Activated effector memory CD4-positive, alpha-beta T cell treated with Interleukin-2 at 50 U/mL for 16 hours (primary cell): ENCODE results near the gene VAV3.
"Not testable (repeated sequence)": the region's sequence is repeated elsewhere in the genome, so short reads cannot be mapped to it uniquely, and the experiment has no call there.

Experiments used
- DNase-seq: peaks from one replicate; pipeline ENCODE4 v3.0.0-alpha.2; 2020

Gene VAV3

GRCh38 chr1:107673006-107673405 lies 292.0 kb downstream of the VAV3 start:
- no peak for DNase-seq

DNA sequence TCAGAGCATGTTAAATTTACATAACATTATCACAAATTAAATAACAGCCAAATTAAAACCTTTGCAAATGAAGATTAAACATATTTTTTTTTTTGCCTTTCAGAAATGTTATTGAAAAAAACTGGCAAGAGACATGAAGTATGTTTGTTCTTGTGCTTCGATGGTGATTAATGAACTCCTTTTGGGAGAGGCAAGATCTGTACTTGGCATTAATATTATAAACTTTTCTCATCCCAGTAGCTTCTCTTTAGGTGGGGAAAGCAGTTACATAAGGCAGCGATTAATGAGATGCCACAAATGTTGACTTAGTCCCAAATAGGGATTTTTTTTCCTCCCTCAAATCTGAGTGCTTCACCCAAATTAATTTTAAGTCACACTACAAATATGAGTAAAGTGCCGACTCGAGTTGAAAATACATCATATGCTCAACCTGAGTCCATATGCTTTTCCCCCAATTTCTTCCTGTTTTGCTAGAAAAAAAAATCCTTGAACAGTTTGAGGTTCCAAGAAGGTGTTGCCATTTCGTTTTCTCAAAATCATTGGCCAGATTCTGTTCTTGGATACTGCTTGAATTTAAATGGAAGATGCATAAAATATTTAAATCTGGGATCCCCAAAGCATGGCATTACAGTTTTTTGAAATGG lies 294.5 kb downstream of the VAV3 start:
- DNase-seq: no peak

DNA sequence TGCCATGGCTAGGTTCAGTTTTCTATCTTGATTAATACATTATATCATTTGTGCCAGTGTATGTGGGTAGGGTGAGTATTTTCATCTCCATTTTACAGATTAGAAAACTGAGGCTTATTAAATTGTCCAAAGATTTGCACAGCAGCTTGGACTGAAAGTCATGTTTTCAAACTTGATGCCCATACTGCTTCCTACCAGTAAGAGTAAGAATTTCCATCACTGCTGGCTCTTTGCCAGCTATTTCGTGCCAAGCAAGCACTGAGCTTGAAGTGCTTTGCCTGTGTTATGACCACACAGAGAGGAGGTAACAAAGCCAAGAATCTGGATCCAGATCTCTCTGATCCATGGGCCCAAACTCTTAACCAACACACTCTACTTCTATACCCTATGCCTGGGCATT lies 295.0 kb downstream of the VAV3 start:
- no peak for DNase-seq

GRCh38 chr1:107668762-107669161 lies 296.2 kb downstream of the VAV3 start:
- no peak for DNase-seq

DNA sequence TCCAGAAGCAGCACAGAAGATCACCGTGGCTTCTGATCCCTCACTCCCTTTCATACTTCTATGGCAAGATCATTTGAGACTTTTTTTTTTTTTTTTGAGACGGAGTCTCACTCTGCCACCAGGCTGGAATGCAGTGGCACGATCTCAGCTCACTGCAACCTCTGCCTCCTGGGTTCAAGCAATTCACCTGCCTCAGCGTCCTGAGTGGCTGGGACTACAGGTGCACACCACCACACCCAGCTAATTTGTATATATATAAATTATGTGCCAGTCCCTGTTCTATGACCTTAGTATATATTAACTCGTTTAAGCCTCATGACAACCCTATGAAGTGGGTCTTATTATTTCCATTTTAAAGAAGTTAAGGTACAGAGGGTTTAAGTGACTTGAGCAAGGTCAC lies 298.5 kb downstream of the VAV3 start:
- no peak for DNase-seq

DNA sequence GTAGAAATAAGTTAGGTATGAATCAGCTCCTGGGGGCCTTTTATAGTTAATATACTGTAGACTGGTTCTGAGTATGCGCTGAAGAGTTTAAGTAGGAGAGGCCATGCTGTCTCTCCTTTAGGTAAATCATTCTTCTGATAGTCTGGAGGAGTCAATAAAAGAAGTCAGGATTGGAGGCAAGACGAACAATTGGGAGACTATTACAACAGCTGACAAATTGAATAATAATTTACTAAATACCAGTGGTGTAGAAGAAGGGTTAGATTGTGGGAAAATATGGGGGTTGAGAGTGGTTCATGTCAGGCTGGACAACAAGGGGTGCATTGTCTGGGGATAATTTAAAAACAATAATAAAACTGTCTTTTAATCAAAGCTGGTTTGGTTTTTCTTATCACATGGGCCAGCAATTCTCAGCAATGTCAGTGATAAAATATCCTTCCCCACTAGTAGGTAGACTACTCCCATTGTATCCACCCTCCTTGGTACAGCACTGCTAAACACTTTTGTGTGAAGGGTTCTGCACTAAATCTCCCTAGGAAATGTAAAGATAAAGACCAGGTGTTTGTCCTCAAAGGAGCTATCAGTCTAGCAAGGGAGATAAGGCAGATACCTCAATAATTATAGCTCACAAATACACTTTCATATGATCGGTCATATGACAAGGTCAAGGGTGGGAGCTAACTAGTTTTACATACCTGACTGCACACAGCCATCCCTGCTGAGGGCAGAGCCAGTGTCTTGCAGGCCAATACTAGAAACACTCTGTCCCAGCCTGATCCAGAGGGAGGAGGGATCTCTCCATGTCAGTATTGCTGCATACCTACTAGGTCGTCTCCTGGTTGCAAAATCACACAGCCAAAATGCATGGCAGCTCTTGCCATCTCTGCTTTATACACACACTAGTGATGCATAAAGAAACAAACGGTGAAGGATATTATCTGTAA lies 299.7 kb downstream of the VAV3 start:
- DNase-seq: no peak

GRCh38 chr1:107662971-107663370 lies 302.0 kb downstream of the VAV3 start:
- DNase-seq: no peak

DNA sequence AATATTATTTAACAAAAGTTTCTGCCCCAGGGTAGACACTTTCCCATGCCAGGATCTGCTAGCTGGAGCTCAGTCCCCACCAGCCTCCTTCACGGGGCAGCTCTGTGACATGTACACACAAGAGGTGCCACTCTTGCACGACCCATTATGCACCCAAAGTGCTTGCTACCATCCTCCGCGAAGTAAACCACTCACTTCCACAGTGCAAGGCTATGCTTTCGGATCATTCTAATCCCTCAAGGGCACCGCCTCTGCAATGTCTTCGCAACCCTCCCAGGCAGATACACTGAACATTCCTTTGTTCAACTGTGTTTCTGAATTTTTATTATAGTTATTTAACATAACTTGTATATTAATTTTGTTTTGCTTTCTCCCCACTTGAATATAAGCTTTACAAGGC lies 303.8 kb downstream of the VAV3 start:
- no peak for DNase-seq

DNA sequence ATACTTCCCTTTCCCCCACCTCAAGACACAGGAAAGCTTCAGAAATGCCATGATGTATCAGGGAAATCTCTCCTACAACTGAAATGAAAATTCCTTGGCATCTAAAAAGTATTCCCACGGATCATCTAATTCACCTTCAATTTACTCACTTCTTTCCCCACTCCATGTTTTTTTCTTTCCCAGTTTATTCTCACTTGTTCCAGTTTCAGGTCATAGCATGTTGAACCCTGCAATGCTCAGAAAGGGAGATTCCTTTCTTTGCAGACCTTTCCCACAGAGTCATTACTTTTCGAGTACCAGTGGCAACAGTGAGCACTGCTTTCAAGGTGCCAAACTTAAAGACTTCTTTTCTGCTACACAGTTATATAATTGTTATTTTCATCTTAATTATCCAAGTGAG lies 305.0 kb downstream of the VAV3 start:
- DNase-seq: no peak

DNA sequence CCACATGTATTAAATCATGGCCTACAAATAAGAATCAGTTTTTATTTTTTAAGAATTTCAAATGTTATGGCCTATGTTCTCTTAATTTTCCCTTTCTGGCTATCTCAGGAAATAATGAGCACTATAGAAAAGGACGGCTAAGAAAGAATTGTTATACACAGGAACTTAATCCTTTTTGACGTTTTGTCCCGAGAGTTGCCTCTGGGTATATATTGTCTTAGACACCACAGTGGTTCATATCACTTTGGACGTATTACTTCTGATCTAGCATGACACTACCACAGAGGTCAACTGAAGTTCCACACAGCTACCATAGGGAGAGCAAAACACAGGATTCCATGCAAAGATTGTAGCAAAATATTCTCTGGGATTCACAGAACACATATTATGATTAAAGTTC lies 307.6 kb downstream of the VAV3 start:
- no peak for DNase-seq

DNA sequence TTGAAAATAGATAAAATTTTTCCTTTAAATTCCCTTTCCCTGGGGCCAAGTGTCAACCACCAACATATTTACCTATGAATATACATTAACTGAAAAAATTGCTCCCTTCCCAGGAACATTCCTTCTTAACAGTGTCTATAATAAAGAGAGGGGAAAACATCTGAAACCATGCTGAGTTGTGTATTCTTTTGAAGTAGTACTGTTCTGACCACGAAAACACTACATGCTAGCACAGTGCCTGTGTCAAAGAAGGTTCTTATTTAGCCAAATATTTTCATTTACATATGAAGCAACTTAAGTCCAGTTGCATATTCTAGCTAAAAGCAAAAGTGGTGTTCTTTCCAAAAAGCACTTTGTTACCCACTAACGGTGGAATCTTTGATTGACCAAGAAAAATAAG lies 311.2 kb downstream of the VAV3 start:
- DNase-seq: no peak

- no peak for DNase-seq
These were observed 312.0 kb downstream of the VAV3 start for GRCh38 chr1:107653005-107653404.

GRCh38 chr1:107650825-107651224 lies 314.2 kb downstream of the VAV3 start:
- DNase-seq: not testable (repeated sequence)

DNA sequence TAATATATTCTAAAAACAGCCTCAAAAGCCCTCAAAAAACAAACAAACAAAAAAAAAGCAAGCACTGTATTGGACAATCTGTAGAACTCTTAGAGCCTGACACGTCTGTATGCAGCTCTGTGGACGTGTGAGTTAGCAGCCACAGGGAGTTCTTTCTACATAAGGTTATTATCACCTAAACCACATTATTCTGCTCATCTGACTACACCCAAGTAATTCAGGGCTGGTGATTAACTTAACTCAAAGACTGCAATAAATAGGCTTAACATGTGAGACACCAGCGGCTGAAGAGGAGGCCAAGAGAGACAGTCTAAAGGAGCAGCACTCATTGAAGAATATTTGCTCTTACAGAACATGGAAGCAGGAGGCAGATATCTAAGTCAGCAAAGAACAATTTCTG lies 316.0 kb downstream of the VAV3 start:
- DNase-seq: no peak

DNA sequence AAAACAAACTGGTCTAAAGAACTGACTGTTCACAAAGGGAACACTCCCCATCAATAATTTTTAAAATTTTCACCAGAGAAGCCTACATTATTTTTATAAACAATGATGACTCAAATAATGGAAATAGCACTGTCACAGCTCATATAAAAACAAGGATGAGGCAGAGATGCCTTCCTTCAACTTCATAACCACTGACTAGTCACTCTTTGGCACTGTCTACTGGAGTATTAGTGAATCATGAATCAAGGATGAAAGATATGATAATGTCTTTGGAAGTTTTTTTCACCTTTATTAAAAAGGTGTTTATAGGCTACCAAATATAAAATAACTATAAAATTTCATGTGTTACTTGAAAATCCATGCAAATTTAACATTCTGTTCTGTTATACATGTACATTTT lies 316.9 kb downstream of the VAV3 start:
- DNase-seq: no peak

GRCh38 chr1:107647012-107647411 lies 318.0 kb downstream of the VAV3 start:
- no peak for DNase-seq

- no peak for DNase-seq
These were observed 321.2 kb downstream of the VAV3 start for GRCh38 chr1:107643766-107644165.

DNA sequence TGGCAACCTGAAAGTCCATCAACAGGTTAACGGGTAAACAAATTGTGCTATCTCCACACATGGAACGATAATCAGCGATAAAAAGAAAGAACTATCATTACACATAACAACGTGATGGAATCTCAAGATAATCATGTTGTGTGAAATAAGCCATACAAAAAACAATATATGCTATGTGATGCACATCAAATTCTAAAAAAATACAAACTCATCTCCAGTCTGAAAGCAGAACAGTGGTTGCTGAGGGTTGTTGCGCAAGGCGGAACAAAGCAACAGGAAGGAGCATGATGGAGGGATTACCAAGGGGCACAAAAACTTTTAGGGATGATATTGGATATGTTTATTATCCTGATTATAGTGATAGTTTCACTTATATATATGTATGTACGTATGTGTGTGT lies 324.8 kb downstream of the VAV3 start:
- DNase-seq: no peak

DNA sequence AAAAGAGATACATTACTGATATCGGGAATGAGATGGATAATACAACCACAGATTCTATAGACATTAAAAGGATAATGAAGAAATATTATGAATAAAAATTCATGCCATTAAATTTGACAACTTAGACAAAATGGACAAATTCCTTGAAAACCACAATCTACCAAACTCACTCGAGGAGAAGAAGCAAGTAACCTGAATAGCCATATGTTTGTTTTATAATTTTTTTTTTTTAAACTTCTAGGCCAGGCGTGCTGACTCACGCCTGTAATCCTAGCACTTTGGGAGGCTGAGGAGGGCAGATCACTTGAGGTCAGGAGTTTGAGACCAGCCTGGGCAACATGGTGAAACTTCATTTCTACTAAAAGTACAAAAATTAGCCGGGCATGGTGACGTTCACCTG lies 327.9 kb downstream of the VAV3 start:
- no peak for DNase-seq

GRCh38 chr1:107633596-107633995 lies 331.4 kb downstream of the VAV3 start:
- no peak for DNase-seq

DNA sequence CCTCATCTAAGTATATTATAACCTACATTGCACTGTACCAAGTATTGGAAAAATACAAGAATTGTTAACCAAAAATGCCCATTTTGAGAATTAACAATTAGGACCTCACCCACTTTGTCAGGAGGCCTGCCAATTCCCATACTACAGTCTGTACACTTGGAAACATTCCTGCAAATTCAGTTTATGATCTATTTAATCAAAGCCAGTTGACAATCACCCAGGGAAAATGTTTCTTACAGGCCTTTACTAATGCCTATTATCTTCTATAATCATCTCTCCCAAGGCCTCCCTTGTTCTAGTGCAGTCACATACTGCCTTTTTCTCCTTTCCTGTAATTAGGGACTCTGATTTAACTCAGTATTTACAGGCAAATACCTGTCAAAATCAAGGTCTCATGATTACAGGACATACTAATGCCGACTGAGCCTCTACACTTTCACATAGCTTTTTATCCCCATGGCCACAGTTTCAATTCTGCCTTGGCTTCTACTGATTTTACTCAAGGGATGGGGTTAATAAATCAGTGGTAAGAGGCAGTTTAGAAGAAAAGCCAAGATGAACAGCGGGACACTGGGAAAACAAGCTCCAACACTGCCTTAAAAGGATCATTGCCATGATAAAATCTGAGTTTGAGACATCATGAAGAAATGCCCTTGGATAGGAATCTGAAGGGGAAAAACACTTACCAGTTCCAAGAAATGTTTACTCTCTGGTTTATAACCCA lies 338.7 kb downstream of the VAV3 start:
- DNase-seq: no peak

- DNase-seq: no peak
These were observed 339.5 kb downstream of the VAV3 start for GRCh38 chr1:107625405-107626029.

GRCh38 chr1:107623431-107623830 lies 341.5 kb downstream of the VAV3 start:
- no peak for DNase-seq
